ENCODE results near the gene MARK4.

MARK4 gene

GRCh38 chr19:45271735-45272108, 20.7 kb downstream of the MARK4 start:
- no peaks in the 10 kb centered on the region for H3K27me3 ChIP-seq (ENCODE audit: insufficient read depth, low read length)
- no peaks in the 10 kb centered on the region for H3K4me1 ChIP-seq (ENCODE audit: control insufficient read depth, insufficient read depth, low read length, unreplicated experiment)
- H3K79me2 ChIP-seq (ENCODE audit: control insufficient read depth, insufficient read depth, low read length, unreplicated experiment): no peaks in the 10 kb centered on the region
- H2AFZ ChIP-seq (ENCODE audit: low read length, unreplicated experiment): no peak overlapping the region
- no peaks in the 10 kb centered on the region for H3K36me3 ChIP-seq (ENCODE audit: insufficient read depth, low read length)
- no peak overlapping the region for H3K4me3 ChIP-seq (ENCODE audit: low read depth, low read length)
- H3K27ac ChIP-seq (ENCODE audit: low read depth, low read length): no peak overlapping the region

GRCh38 chr19:45273521-45273855, 22.4 kb downstream of the MARK4 start:
- Histone ChIP-seq H3K79me2 (ENCODE audit: control insufficient read depth, insufficient read depth, low read length, unreplicated experiment) (no peaks in the 10 kb centered on the region), H3K36me3 (ENCODE audit: insufficient read depth, low read length) (no peaks in the 10 kb centered on the region), H2AFZ (ENCODE audit: low read length, unreplicated experiment) (no peak overlapping the region), H3K27ac (ENCODE audit: low read depth, low read length) (no peak overlapping the region), H3K27me3 (ENCODE audit: insufficient read depth, low read length) (no peaks in the 10 kb centered on the region), H3K4me1 (ENCODE audit: control insufficient read depth, insufficient read depth, low read length, unreplicated experiment) (no peaks in the 10 kb centered on the region), H3K4me3 (ENCODE audit: low read depth, low read length) (no peak overlapping the region)

DNA sequence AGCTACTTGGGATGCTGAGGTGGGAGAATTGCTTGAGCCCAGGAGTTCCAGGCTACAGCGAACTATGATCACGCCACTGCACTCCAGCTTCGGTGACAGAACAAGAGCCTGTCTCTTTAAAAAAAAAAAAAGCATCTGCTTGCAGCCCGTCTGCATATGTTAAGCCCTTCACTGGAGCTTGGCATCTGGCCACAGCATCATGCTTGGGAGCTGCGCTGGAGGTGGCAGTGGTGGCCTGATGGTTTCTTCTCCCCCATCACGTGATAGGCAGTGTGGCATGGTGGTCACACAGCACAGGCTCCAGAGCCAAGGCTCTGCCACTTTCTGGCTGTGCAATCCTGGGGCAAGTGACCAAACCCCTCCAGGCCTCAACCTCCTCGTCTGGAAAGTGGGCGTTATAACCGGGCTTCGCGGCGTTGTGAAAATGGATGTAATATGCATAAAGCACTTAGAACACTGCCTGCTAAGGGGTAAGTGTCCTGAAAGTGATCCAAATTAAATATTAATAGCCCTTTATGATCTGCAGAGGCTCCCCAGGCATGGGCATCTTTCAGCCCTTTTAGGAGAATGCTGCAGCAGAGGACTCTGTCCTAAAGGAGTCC, 24.4 kb downstream of the MARK4 start:
- Histone ChIP-seq H3K27me3 (ENCODE audit: insufficient read depth, low read length) (no peaks in the 10 kb centered on the region), H3K79me2 (ENCODE audit: control insufficient read depth, insufficient read depth, low read length, unreplicated experiment) (no peaks in the 10 kb centered on the region), H2AFZ (ENCODE audit: low read length, unreplicated experiment) (no peak overlapping the region), H3K36me3 (ENCODE audit: insufficient read depth, low read length) (no peaks in the 10 kb centered on the region), H3K27ac (ENCODE audit: low read depth, low read length) (no peak overlapping the region), H3K4me3 (ENCODE audit: low read depth, low read length) (no peak overlapping the region), H3K4me1 (ENCODE audit: control insufficient read depth, insufficient read depth, low read length, unreplicated experiment) (no peaks in the 10 kb centered on the region)

GRCh38 chr19:45276284-45276687, 25.2 kb downstream of the MARK4 start:
- H3K27ac ChIP-seq (ENCODE audit: low read depth, low read length): no peak overlapping the region
- no peaks in the 10 kb centered on the region for H3K79me2 ChIP-seq (ENCODE audit: control insufficient read depth, insufficient read depth, low read length, unreplicated experiment)
- no peaks in the 10 kb centered on the region for H3K36me3 ChIP-seq (ENCODE audit: insufficient read depth, low read length)
- H2AFZ ChIP-seq (ENCODE audit: low read length, unreplicated experiment): no peak overlapping the region
- H3K4me1 ChIP-seq (ENCODE audit: control insufficient read depth, insufficient read depth, low read length, unreplicated experiment): no peaks in the 10 kb centered on the region
- no peaks in the 10 kb centered on the region for H3K27me3 ChIP-seq (ENCODE audit: insufficient read depth, low read length)
- H3K4me3 ChIP-seq (ENCODE audit: low read depth, low read length): no peak overlapping the region

GRCh38 chr19:45278087-45278486, 27.0 kb downstream of the MARK4 start:
- no peaks in the 10 kb centered on the region for H3K4me1 ChIP-seq (ENCODE audit: control insufficient read depth, insufficient read depth, low read length, unreplicated experiment)
- H3K4me3 ChIP-seq (ENCODE audit: low read depth, low read length): no peak overlapping the region
- no peaks in the 10 kb centered on the region for H3K36me3 ChIP-seq (ENCODE audit: insufficient read depth, low read length)
- no peaks in the 10 kb centered on the region for H3K79me2 ChIP-seq (ENCODE audit: control insufficient read depth, insufficient read depth, low read length, unreplicated experiment)
- H2AFZ ChIP-seq (ENCODE audit: low read length, unreplicated experiment): no peak overlapping the region
- no peaks in the 10 kb centered on the region for H3K27me3 ChIP-seq (ENCODE audit: insufficient read depth, low read length)
- H3K27ac ChIP-seq (ENCODE audit: low read depth, low read length): no peak overlapping the region

DNA sequence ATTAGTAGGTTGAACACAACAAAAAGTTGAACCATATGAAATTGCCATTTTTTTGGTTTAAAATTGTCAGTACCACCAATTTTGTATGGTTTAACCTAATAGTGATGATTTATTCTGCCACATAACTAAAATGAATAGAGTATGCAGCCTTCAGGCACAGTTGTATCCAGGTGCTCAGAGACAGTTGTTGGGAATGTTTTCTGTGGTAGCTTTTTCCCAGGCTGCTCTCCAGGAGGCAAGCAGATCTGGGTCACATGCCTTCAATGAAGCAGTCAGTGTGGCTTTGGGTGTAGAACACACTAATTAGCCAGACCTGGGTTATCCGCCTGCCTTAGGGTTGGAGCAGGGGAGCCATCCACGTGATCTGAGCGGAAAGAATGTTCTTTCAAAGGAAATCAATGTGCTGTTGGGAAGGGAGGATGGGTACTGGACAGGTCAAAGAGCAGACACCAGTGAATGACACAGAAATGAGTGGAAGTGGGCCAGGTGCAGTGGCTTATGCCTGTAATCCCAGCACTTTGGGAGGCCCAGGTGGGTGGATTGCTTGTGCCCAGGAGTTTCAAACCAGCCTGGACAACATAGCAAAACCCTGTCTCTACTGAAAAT, 28.6 kb downstream of the MARK4 start:
- H3K27ac ChIP-seq (ENCODE audit: low read depth, low read length): no peak overlapping the region
- H3K27me3 ChIP-seq (ENCODE audit: insufficient read depth, low read length): no peaks in the 10 kb centered on the region
- no peaks in the 10 kb centered on the region for H3K4me1 ChIP-seq (ENCODE audit: control insufficient read depth, insufficient read depth, low read length, unreplicated experiment)
- no peaks in the 10 kb centered on the region for H3K79me2 ChIP-seq (ENCODE audit: control insufficient read depth, insufficient read depth, low read length, unreplicated experiment)
- no peak overlapping the region for H2AFZ ChIP-seq (ENCODE audit: low read length, unreplicated experiment)
- H3K4me3 ChIP-seq (ENCODE audit: low read depth, low read length): no peak overlapping the region
- H3K36me3 ChIP-seq (ENCODE audit: insufficient read depth, low read length): no peaks in the 10 kb centered on the region

DNA sequence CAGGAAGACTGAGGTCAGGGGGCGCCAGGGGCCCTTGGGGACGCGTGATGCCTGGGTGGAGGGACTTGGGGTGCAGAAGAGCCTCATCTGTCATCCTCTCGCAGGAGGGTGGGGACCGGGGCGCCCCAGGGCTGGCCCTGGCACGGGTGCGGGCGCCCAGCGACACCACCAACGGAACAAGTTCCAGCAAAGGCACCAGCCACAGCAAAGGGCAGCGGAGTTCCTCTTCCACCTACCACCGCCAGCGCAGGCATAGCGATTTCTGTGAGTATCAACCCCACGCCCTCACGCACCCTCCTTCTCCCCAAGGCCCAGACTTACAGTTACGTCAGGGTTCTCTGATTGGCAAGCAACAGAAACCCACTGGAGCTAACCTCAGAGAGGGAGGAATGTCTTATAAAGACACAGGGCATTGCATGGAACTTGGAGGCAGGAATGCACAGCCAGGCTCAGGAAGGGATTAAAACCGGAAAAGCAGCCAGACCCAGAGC, 29.4 kb downstream of the MARK4 start:
- no peaks in the 10 kb centered on the region for H3K27me3 ChIP-seq (ENCODE audit: insufficient read depth, low read length)
- no peaks in the 10 kb centered on the region for H3K79me2 ChIP-seq (ENCODE audit: control insufficient read depth, insufficient read depth, low read length, unreplicated experiment)
- H3K4me1 ChIP-seq (ENCODE audit: control insufficient read depth, insufficient read depth, low read length, unreplicated experiment): no peaks in the 10 kb centered on the region
- no peaks in the 10 kb centered on the region for H3K36me3 ChIP-seq (ENCODE audit: insufficient read depth, low read length)
- H3K27ac ChIP-seq (ENCODE audit: low read depth, low read length): no peak overlapping the region
- H3K4me3 ChIP-seq (ENCODE audit: low read depth, low read length): no peak overlapping the region
- no peak overlapping the region for H2AFZ ChIP-seq (ENCODE audit: low read length, unreplicated experiment)

DNA sequence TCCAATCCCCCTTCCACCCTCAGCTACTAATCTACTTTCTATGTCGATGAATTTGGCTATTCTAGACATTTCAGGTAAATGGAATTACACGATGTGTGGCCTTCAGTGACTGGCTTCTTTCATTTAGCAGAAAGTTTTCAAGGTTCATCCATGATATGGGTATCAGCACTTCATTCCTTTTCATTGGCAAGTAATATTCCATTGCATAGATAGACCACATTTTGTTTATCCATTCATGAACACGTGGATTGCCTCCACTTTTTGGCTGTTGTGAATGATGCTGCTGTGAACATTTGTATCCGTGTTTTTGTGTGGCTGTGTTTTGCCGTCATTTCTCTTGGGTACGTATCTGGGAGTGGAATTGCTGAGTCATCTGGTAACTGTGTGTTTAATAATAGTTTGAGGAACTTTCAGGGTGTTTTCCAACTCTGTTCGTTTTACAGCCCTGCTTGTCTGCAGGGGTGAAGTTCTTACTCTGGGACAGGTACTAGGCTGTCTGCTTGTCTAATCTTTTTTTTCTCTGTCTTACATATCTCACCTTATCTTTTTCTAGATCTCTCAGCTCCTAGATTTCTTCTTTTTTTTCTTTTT, 32.5 kb downstream of the MARK4 start:
- H2AFZ ChIP-seq (ENCODE audit: low read length, unreplicated experiment): no peak overlapping the region
- no peaks in the 10 kb centered on the region for H3K4me1 ChIP-seq (ENCODE audit: control insufficient read depth, insufficient read depth, low read length, unreplicated experiment)
- H3K27ac ChIP-seq (ENCODE audit: low read depth, low read length): no peak overlapping the region
- no peak overlapping the region for H3K4me3 ChIP-seq (ENCODE audit: low read depth, low read length)
- H3K27me3 ChIP-seq (ENCODE audit: insufficient read depth, low read length): no peaks in the 10 kb centered on the region
- no peaks in the 10 kb centered on the region for H3K79me2 ChIP-seq (ENCODE audit: control insufficient read depth, insufficient read depth, low read length, unreplicated experiment)
- no peaks in the 10 kb centered on the region for H3K36me3 ChIP-seq (ENCODE audit: insufficient read depth, low read length)

DNA sequence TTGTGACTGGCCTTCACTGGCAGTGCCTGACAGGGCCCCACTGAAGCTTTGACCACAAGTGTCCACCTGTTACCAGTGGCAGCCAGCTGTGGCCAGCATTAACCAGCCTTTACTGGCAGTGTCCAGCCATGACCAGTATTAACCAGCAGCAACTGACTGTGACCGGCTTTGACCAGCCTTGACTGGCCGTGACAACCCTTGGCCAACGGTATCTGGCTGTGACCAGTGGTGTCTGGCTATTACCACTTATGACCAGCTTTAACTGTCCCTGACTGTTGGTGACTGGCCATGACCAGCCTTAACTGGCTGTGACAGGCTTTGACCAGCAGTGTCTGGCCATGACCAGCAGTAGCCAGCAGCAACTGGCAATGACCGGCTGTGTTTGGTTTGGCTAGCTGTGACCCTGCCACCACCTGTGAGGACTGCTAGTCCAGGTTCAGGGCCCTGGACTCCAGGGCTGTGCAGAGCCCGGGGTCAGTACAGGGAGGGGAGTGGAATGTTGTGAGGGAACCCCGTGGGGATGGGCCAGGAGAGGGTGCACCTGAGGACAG, 39.4 kb downstream of the MARK4 start:
- H3K27ac ChIP-seq (ENCODE audit: low read depth, low read length): no peak overlapping the region
- no peaks in the 10 kb centered on the region for H3K79me2 ChIP-seq (ENCODE audit: control insufficient read depth, insufficient read depth, low read length, unreplicated experiment)
- no peak overlapping the region for H2AFZ ChIP-seq (ENCODE audit: low read length, unreplicated experiment)
- no peaks in the 10 kb centered on the region for H3K4me1 ChIP-seq (ENCODE audit: control insufficient read depth, insufficient read depth, low read length, unreplicated experiment)
- 0 out of 2 replicates have a peak, but pooled peaks cover 5% of the 10 kb centered on the region for H3K36me3 ChIP-seq (ENCODE audit: insufficient read depth, low read length)
- H3K4me3 ChIP-seq (ENCODE audit: low read depth, low read length): no peak overlapping the region
- H3K27me3 ChIP-seq (ENCODE audit: insufficient read depth, low read length): no peaks in the 10 kb centered on the region

DNA sequence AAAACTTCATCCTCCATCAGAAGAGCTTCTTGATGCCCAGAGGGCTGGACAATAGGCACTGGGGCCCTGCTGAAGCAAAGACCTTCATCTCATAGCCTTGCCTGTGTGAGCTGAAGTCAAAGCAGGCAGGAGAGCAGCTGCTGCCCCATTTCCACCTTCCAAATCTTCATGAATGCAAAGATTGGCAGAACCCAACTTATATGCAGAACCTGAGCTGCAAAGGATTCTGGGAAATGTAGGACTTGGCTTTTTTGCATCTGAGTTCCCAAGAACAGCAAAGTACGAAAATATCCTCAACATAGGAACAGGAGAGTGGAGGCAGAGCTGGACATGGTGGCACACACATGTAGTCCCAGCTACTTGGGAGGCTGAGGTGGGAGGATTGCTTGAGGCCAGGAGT, 40.8 kb downstream of the MARK4 start:
- Histone ChIP-seq H3K36me3 (ENCODE audit: insufficient read depth, low read length) (0 out of 2 replicates have a peak, but pooled peaks cover 5% of the 10 kb centered on the region), H3K79me2 (ENCODE audit: control insufficient read depth, insufficient read depth, low read length, unreplicated experiment) (no peaks in the 10 kb centered on the region)

GRCh38 chr19:45293682-45294081, 42.6 kb downstream of the MARK4 start:
- no peaks in the 10 kb centered on the region for H3K27me3 ChIP-seq (ENCODE audit: insufficient read depth, low read length)
- H3K4me1 ChIP-seq (ENCODE audit: control insufficient read depth, insufficient read depth, low read length, unreplicated experiment): no peaks in the 10 kb centered on the region
- no peak overlapping the region for H2AFZ ChIP-seq (ENCODE audit: low read length, unreplicated experiment)
- H3K36me3 ChIP-seq (ENCODE audit: insufficient read depth, low read length): 0 out of 2 replicates have a peak, but pooled peaks cover 5% of the 10 kb centered on the region
- H3K4me3 ChIP-seq (ENCODE audit: low read depth, low read length): no peak overlapping the region
- no peaks in the 10 kb centered on the region for H3K79me2 ChIP-seq (ENCODE audit: control insufficient read depth, insufficient read depth, low read length, unreplicated experiment)
- H3K27ac ChIP-seq (ENCODE audit: low read depth, low read length): no peak overlapping the region

More for the DNA sequence above, 40.8 kb downstream of the MARK4 start:
- Histone ChIP-seq H3K4me1 (ENCODE audit: control insufficient read depth, insufficient read depth, low read length, unreplicated experiment) (no peaks in the 10 kb centered on the region), H3K27me3 (ENCODE audit: insufficient read depth, low read length) (no peaks in the 10 kb centered on the region), H3K27ac (ENCODE audit: low read depth, low read length) (no peak overlapping the region), H3K4me3 (ENCODE audit: low read depth, low read length) (no peak overlapping the region), H2AFZ (ENCODE audit: low read length, unreplicated experiment) (no peak overlapping the region)
